GM10248 (cell line): ENCODE data around the gene ANKRD13B.
"Not testable (repeated sequence)": the region's sequence is repeated elsewhere in the genome, so short reads cannot be mapped to it uniquely, and the experiment has no call there.

ENCODE experiments used
- CTCF ChIA-PET: fragments of 300-600 bp; sonication (Branson Sonifier 250); formaldehyde crosslinking; extraction: SDS; loops from one replicate; lab custom pipeline; 2021; ENCODE audit warnings: antibody characterized with exemption; lab: Yijun Ruan, JAX
- POLR2A ChIA-PET: fragments of 350-650 bp; sonication (Branson Sonifier 250); formaldehyde crosslinking; extraction: SDS; loops from one replicate; lab custom pipeline; 2020; ENCODE audit warnings: antibody characterized with exemption; lab: Yijun Ruan, JAX
- DNase-seq: peaks from one replicate; pipeline ENCODE4 v3.0.0; 2012; ENCODE audit errors: extremely low spot score
- TF ChIP-seq, protein P1 (sequence below): IDR thresholded peaks from 2 replicates; pipeline ENCODE4 v1.5.1; 2012; ENCODE audit warnings: mild to moderate bottlenecking, low read depth; ENCODE audit errors: extremely low read depth, missing control alignments, control extremely low read depth

ANKRD13B gene

DNA sequence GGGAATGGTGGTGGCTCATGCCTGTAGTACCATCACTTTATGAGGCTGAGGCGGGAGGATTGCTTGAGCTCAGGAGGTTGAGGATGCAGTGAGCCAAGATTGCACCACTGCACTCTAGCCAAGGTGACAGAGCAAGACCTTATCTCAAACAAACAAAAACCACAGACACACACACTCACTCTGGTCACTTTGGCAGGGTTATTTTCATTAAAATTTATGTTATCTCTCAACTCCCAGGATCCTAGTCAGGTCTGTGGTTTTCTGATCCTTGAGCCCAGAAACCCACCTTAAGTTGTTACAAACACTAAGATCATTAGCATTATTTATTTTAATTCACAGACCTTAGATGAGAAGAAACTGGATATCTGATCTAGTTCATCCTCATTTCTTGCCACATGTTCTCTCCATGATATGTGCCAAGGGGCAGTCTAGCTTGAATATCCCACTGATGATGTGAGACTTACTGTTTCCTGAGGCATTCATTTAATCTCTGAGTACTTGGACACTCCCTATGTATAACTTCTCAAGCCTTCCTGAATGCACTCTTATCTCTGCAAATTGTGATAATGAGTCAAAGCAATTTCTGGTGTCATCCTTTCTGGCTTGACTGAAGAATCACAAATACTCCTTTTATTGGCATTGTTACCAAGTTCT is 35.7 kb upstream of the ANKRD13B start:
- DNase-seq: no peak
- POLR2A ChIA-PET: no interaction called here
- CTCF ChIA-PET: interaction anchor here (0.9 to 6.1 kb wide), 6 partner anchors 9 to 187 kb away, joined by 3 to 26 read pairs (median 5); partner anchors contain the start of gene ABHD15
- TF ChIP-seq, protein P1, sequence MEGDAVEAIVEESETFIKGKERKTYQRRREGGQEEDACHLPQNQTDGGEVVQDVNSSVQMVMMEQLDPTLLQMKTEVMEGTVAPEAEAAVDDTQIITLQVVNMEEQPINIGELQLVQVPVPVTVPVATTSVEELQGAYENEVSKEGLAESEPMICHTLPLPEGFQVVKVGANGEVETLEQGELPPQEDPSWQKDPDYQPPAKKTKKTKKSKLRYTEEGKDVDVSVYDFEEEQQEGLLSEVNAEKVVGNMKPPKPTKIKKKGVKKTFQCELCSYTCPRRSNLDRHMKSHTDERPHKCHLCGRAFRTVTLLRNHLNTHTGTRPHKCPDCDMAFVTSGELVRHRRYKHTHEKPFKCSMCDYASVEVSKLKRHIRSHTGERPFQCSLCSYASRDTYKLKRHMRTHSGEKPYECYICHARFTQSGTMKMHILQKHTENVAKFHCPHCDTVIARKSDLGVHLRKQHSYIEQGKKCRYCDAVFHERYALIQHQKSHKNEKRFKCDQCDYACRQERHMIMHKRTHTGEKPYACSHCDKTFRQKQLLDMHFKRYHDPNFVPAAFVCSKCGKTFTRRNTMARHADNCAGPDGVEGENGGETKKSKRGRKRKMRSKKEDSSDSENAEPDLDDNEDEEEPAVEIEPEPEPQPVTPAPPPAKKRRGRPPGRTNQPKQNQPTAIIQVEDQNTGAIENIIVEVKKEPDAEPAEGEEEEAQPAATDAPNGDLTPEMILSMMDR: no peak

DNA sequence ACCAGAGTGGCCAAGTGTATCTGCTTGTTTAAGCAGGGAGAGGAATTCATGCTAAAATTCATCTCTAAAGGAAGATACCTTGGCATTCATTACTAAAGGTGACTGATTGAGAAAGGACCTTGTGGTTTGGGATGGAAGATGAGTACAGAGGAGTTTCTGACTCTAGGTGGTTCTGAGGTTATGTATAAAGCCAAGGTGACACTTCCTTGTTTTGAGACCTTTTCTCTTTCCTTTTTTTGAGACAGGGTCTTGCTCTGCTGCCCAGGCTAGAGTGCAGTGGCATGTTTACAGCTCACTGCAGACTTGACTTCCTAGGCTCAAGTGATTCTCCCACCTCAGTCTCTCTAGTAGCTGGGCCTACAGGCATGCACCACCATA is 35.2 kb upstream of the ANKRD13B start:
- TF ChIP-seq, protein P1: no peak
- no peak for DNase-seq
- ChIA-PET POLR2A (no interaction called here), CTCF (interaction anchor here (1.6 to 6.1 kb wide), 4 partner anchors 9 to 34 kb away, joined by 5 to 26 read pairs (median 8); partner anchors contain the start of gene ABHD15)

DNA sequence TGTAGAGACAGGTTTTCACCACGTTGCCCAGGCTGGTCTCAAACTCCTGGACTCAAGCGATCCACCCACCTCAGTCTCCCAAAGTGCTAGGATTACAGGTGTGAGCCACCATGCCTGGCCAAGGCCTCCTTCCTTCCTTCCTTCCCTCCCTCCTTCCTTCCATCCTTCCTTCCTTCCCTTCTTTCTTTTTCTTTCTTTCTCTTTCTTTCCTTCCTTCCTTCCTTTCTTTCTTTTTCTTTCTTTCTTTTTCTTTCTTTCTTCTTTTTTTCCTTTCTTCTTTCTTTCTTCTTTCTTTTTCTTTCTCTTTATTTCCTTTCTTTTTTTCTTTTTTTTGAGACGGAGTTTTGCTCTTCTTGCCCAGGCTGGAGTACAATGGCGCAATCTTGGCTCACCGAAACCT is 34.8 kb upstream of the ANKRD13B start:
- CTCF ChIA-PET: interaction anchor here (0.9 to 6.1 kb wide), 4 partner anchors 8 to 59 kb away, joined by 3 to 26 read pairs (median 6); partner anchors contain the start of gene ABHD15
- DNase-seq, POLR2A ChIA-PET: not testable (repeated sequence)

DNA sequence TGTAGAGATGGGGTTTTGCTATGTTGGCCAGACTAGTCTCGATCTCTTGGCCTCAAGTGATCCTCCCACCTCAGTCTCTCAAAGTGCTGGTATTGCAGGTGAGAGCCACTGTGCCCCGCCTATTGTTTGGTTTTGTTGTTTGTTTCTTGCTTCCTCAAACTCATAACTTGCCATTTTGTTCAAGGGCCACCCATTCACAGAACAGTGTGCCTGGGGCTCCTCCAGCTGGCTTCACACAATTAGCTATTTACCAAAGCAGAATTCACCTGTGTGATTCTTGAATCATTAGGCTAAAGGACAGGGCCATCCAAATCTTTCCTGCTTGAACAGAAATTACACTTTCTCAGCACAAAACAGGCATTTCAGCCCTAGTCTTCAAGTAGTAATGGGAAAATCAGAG is 33.3 kb upstream of the ANKRD13B start:
- TF ChIP-seq, protein P1: no peak
- DNase-seq: no peak
- ChIA-PET CTCF (interaction anchor here (1.3 to 3.3 kb wide), 7 partner anchors 13 to 194 kb away, joined by 4 to 12 read pairs (median 8); no protein-coding TSS in a partner anchor), POLR2A (no interaction called here)

DNA sequence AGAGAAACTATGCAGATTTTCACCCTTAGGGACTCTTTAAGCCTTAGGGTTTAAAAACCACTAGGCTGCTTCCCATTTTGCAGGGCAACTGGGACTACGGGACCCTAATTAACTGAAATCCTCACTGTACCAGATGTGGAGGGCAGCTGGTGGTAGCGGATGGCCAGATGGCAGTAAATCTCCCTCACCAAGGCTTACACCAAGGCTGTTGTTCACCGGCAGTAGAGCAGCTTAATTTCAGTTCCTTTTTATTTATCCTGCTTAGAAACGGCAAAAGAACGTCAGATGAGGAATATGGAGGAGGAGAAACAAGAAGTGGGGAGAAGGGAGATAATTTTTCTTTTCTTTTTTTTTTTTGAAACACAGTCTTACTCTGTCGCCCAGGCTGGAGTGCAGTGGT is 32.6 kb upstream of the ANKRD13B start:
- no peak for DNase-seq
- CTCF ChIA-PET: interaction anchor here (0.9 to 3.3 kb wide), 8 partner anchors 12 to 195 kb away, joined by 3 to 12 read pairs (median 6); no protein-coding TSS in a partner anchor
- TF ChIP-seq, protein P1: no peak
- POLR2A ChIA-PET: interaction anchor here (0.7 kb wide), 1 partner anchor 114 kb away, joined by 5 read pairs; no protein-coding TSS in a partner anchor

DNA sequence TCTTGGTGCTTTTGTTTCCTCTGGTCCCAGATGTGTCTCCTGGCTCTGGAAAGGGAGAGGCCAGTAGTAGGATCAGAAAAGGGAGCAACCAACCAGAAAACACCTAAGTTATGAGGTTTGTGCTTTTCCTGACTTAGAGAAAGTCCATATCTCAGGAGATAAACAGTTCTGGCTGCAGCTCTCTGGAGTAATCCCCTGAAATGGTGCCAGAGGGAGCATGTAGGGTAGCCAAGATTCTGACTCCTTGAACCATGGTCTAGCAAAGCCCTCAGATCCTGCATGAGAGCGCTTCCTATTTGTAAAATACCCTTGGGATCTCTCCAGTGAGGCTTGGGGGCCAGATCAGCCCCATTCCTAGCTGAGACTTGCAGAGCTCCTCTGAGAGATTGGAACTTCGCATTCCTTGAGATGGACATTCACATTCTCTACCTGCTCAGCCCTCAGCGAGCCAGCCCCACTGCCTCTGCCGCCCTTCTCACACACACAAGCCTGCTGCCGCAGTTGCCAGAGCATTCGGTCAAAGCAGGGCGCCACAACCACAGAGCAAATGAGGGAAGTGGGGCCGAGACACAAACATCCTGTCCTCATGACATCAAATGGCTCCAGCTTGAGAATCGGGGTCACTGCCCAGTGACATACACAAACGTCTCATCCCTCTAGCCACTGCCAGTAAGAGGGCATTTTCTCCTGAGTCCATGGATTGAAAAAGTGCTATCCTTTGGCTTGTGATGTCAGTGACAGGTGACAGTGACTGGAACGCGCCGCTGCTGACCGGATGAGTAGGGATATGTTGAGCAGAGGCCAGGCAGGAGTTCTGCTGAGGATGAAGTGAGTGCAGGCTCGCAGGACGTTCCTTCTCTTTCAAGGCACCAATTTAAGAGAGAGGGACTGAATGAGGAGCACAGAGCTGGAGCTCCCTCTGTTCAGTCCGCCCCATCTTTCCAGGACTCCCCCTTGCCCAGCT is 31.1 kb upstream of the ANKRD13B start:
- TF ChIP-seq, protein P1: no peak
- no peak for DNase-seq
- ChIA-PET CTCF (interaction anchor here (1.1 to 3.3 kb wide), 7 partner anchors 9 to 192 kb away, joined by 3 to 12 read pairs (median 4); no protein-coding TSS in a partner anchor), POLR2A (no interaction called here)
